SK-N-SH treated with all-trans-retinoic acid at 6 μM for 48 hours (cell line): ENCODE measurements around the gene LIG1.

Experiments used
- ATAC-seq: fragments of 200-7000 bp; cut with Tn5 transposase; 3 replicates; pipeline ENCODE4 v1.9.1; 2020; ENCODE audit warnings: mild to moderate bottlenecking, moderate library complexity
- ARNTL ChIP-seq: fragments of 450-650 bp; formaldehyde crosslinking; IDR thresholded peaks from 2 replicates; pipeline ENCODE4 v1.5.0; 2020; ENCODE audit warnings: low read depth, mild to moderate bottlenecking, moderate library complexity, borderline replicate concordance
- BACH2 ChIP-seq: fragments of 250-450 bp; sonication (Bioruptor Pico); IDR thresholded peaks from 2 replicates; pipeline ENCODE4 v1.9.0; 2021; ENCODE audit warnings: mild to moderate bottlenecking, borderline replicate concordance
- CREB5 ChIP-seq: fragments of 250-450 bp; sonication (Bioruptor Pico); IDR thresholded peaks from 2 replicates; pipeline ENCODE4 v1.5.1; 2020; ENCODE audit warnings: low read depth, mild to moderate bottlenecking, moderate library complexity
- CSDC2 ChIP-seq: fragments of 250-450 bp; sonication (Bioruptor Pico); IDR thresholded peaks from 2 replicates; pipeline ENCODE4 v1.5.0; 2020; ENCODE audit warnings: mild to moderate bottlenecking, moderate library complexity
- ESRRG ChIP-seq: fragments of 250-450 bp; sonication (Bioruptor Pico); IDR thresholded peaks from 2 replicates; pipeline ENCODE4 v1.6.1; 2021; ENCODE audit warnings: mild to moderate bottlenecking
- GLIS3 ChIP-seq: fragments of 250-450 bp; sonication (Bioruptor Pico); IDR thresholded peaks from 2 replicates; pipeline ENCODE4 v1.5.0; 2020; ENCODE audit warnings: mild to moderate bottlenecking, moderate library complexity
- ISL1 ChIP-seq: fragments of 250-450 bp; sonication (Bioruptor Pico); IDR thresholded peaks from 2 replicates; pipeline ENCODE4 v2.1.2; 2022; ENCODE audit warnings: mild to moderate bottlenecking, moderate library complexity
- OSR1 ChIP-seq: fragments of 250-450 bp; sonication (Bioruptor Pico); IDR thresholded peaks from 2 replicates; pipeline ENCODE4 v1.8.0; 2022; ENCODE audit warnings: moderate library complexity, mild to moderate bottlenecking, inconsistent platforms
- PPARA ChIP-seq: fragments of 250-450 bp; sonication (Bioruptor Pico); IDR thresholded peaks from 2 replicates; pipeline ENCODE4 v1.5.0; 2020; ENCODE audit warnings: mild to moderate bottlenecking, borderline replicate concordance
- RARB ChIP-seq: fragments of 250-450 bp; sonication (Bioruptor Pico); IDR thresholded peaks from 2 replicates; pipeline ENCODE4 v1.8.0; 2021; ENCODE audit warnings: mild to moderate bottlenecking, moderate library complexity
- SNAI2 ChIP-seq: fragments of 250-450 bp; sonication (Bioruptor Pico); IDR thresholded peaks from 2 replicates; pipeline ENCODE4 v1.5.0; 2020; ENCODE audit warnings: mild to moderate bottlenecking, moderate library complexity
- TCF4 ChIP-seq: fragments of 250-450 bp; sonication (Bioruptor Pico); IDR thresholded peaks from 2 replicates; pipeline ENCODE4 v1.8.0; 2021; ENCODE audit warnings: mild to moderate bottlenecking, moderate library complexity, borderline replicate concordance
- TOX ChIP-seq: fragments of 250-450 bp; sonication (Bioruptor Pico); IDR thresholded peaks from 2 replicates; pipeline ENCODE4 v1.8.0; 2021; ENCODE audit warnings: mild to moderate bottlenecking, moderate library complexity, borderline replicate concordance
- ZC3H10 ChIP-seq: fragments of 250-450 bp; sonication (Bioruptor Pico); IDR thresholded peaks from 2 replicates; pipeline ENCODE4 v1.5.1; 2021; ENCODE audit warnings: mild to moderate bottlenecking, moderate library complexity
- ZFP3 ChIP-seq: fragments of 250-450 bp; sonication (Bioruptor Pico); IDR thresholded peaks from 2 replicates; pipeline ENCODE4 v1.5.0; 2020; ENCODE audit warnings: mild to moderate bottlenecking, moderate library complexity
- ZFP30 ChIP-seq: fragments of 450-650 bp; formaldehyde crosslinking; IDR thresholded peaks from 2 replicates; pipeline ENCODE4 v1.5.0; 2022; ENCODE audit warnings: mild to moderate bottlenecking, moderate library complexity
- ZNF565 ChIP-seq: fragments of 450-650 bp; formaldehyde crosslinking; conservative IDR thresholded peaks from 2 replicates; pipeline ENCODE4 v1.5.0; 2020; ENCODE audit warnings: low read depth, mild to moderate bottlenecking, moderate library complexity
- ZNF70 ChIP-seq: fragments of 450-650 bp; formaldehyde crosslinking; IDR thresholded peaks from 2 replicates; pipeline ENCODE4 v1.5.0; 2020; ENCODE audit warnings: mild to moderate bottlenecking, moderate library complexity
- ZNF8 ChIP-seq: fragments of 450-650 bp; formaldehyde crosslinking; IDR thresholded peaks from 2 replicates; pipeline ENCODE4 v1.5.0; 2020; ENCODE audit warnings: mild to moderate bottlenecking, moderate library complexity
- TF ChIP-seq, protein P1 (sequence below): fragments of 250-450 bp; sonication (Bioruptor Pico); IDR thresholded peaks from 2 replicates; pipeline ENCODE4 v1.8.0; 2021; ENCODE audit warnings: low read depth, mild to moderate bottlenecking, moderate library complexity, borderline replicate concordance
- TF ChIP-seq, protein P2 (sequence below): fragments of 250-450 bp; sonication (Bioruptor Pico); IDR thresholded peaks from 2 replicates; pipeline ENCODE4 v1.5.1; 2021; ENCODE audit warnings: mild to moderate bottlenecking, moderate library complexity
- TF ChIP-seq, protein P3 (sequence below): fragments of 250-450 bp; sonication (Bioruptor Pico); IDR thresholded peaks from 2 replicates; pipeline ENCODE4 v1.8.0; 2020; ENCODE audit warnings: mild to moderate bottlenecking, moderate library complexity, borderline replicate concordance

The LIG1 gene

DNA sequence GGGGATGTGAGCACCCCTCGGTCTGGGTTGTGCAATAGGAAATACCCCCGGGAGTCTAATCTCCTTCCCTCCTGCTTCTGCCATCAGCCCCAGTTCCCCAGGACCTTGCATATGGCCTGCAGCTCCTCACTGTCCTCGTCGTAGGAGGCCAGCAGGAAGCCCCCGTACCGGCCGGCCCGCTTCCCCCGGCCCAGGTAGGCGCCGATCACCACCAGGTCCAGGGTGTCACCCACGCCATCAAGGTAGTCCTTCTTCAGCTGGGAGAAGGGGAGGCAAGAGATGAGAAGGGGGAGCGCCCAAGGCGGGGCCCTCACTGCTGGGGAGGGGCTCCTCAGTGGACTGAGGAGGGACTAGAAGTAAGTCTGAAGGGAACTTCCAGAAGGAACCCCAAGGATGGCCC, 49.1 kb downstream of the LIG1 start:
- TF ChIP-seq ZFP3 (CRISPR knock-in tag) (no peak), CREB5 (CRISPR knock-in tag) (no peak), ZFP30 (CRISPR knock-in tag) (no peak), OSR1 (no peak), ZNF565 (CRISPR knock-in tag) (no peak), RARB (CRISPR knock-in tag) (no peak), ARNTL (CRISPR knock-in tag) (no peak), ZNF70 (CRISPR knock-in tag) (no peak), ESRRG (CRISPR knock-in tag) (no peak), GLIS3 (CRISPR knock-in tag) (no peak), ISL1 (CRISPR knock-in tag) (no peak)
- TF ChIP-seq, protein P1, sequence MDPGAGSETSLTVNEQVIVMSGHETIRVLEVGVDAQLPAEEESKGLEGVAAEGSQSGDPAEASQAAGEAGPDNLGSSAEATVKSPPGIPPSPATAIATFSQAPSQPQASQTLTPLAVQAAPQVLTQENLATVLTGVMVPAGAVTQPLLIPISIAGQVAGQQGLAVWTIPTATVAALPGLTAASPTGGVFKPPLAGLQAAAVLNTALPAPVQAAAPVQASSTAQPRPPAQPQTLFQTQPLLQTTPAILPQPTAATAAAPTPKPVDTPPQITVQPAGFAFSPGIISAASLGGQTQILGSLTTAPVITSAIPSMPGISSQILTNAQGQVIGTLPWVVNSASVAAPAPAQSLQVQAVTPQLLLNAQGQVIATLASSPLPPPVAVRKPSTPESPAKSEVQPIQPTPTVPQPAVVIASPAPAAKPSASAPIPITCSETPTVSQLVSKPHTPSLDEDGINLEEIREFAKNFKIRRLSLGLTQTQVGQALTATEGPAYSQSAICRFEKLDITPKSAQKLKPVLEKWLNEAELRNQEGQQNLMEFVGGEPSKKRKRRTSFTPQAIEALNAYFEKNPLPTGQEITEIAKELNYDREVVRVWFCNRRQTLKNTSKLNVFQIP (CRISPR knock-in tag): no peak
- TF ChIP-seq, all 23 proteins: peak for 0

GRCh38 chr19:48120505-48120904, 49.6 kb downstream of the LIG1 start:
- no peak for TF ChIP-seq ZC3H10 (CRISPR knock-in tag)
- no peak for TF ChIP-seq BACH2 (CRISPR knock-in tag)
- TF ChIP-seq GLIS3 (CRISPR knock-in tag): no peak
- TF ChIP-seq CSDC2 (CRISPR knock-in tag): no peak
- TF ChIP-seq RARB (CRISPR knock-in tag): no peak
- TF ChIP-seq, protein P1 (CRISPR knock-in tag): no peak
- no peak for TF ChIP-seq TCF4 (CRISPR knock-in tag)
- no peak for TF ChIP-seq SNAI2
- no peak for TF ChIP-seq ZNF565 (CRISPR knock-in tag)
- no peak for TF ChIP-seq ZNF8
- TF ChIP-seq, protein P2, sequence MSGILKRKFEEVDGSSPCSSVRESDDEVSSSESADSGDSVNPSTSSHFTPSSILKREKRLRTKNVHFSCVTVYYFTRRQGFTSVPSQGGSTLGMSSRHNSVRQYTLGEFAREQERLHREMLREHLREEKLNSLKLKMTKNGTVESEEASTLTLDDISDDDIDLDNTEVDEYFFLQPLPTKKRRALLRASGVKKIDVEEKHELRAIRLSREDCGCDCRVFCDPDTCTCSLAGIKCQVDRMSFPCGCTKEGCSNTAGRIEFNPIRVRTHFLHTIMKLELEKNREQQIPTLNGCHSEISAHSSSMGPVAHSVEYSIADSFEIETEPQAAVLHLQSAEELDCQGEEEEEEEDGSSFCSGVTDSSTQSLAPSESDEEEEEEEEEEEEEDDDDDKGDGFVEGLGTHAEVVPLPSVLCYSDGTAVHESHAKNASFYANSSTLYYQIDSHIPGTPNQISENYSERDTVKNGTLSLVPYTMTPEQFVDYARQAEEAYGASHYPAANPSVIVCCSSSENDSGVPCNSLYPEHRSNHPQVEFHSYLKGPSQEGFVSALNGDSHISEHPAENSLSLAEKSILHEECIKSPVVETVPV (CRISPR knock-in tag): no peak
- no peak for TF ChIP-seq ARNTL (CRISPR knock-in tag)
- no peak for TF ChIP-seq ISL1 (CRISPR knock-in tag)
- TF ChIP-seq TOX (CRISPR knock-in tag): no peak
- TF ChIP-seq OSR1: no peak
- no peak for TF ChIP-seq PPARA (CRISPR knock-in tag)
- TF ChIP-seq, protein P3, sequence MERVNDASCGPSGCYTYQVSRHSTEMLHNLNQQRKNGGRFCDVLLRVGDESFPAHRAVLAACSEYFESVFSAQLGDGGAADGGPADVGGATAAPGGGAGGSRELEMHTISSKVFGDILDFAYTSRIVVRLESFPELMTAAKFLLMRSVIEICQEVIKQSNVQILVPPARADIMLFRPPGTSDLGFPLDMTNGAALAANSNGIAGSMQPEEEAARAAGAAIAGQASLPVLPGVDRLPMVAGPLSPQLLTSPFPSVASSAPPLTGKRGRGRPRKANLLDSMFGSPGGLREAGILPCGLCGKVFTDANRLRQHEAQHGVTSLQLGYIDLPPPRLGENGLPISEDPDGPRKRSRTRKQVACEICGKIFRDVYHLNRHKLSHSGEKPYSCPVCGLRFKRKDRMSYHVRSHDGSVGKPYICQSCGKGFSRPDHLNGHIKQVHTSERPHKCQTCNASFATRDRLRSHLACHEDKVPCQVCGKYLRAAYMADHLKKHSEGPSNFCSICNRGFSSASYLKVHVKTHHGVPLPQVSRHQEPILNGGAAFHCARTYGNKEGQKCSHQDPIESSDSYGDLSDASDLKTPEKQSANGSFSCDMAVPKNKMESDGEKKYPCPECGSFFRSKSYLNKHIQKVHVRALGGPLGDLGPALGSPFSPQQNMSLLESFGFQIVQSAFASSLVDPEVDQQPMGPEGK (CRISPR knock-in tag): no peak
- TF ChIP-seq ZFP30 (CRISPR knock-in tag): no peak
- TF ChIP-seq ZNF70 (CRISPR knock-in tag): no peak
- no peak for ATAC-seq

More for the DNA sequence above, 49.1 kb downstream of the LIG1 start:
- ATAC-seq: no peak

DNA sequence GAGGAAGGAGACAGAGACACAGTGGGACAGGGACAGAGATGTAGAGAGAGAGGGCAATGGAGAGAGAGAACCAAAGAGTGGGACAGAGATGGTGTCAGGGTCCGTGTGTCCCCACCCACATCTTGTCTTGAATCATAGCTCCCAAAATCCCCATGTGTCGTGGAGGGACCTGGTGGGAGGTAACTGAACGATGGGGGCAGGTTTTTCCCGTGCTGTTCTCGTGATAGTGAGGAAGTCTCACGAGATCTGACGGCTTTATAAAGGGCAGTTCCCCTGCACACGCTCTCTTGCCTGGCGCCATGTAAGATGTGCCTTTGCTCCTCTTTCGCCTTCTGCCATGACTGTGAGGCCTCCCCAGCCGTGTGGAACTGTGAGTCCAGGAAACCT, 52.0 kb downstream of the LIG1 start:
- no peak for TF ChIP-seq SNAI2
- TF ChIP-seq GLIS3 (CRISPR knock-in tag): no peak
- TF ChIP-seq ZNF8: no peak
- TF ChIP-seq TOX (CRISPR knock-in tag): no peak
- no peak for TF ChIP-seq ARNTL (CRISPR knock-in tag)
- no peak for TF ChIP-seq PPARA (CRISPR knock-in tag)
- TF ChIP-seq, protein P1 (CRISPR knock-in tag): no peak
- TF ChIP-seq, protein P3 (CRISPR knock-in tag): no peak
- TF ChIP-seq ZFP3 (CRISPR knock-in tag): no peak
- no peak for TF ChIP-seq CSDC2 (CRISPR knock-in tag)
- ATAC-seq: no peak
